H54 (cell line): ENCODE data around the gene DBN1.
A peak's percentile ranks its signal among the peaks of the same experiment; 100 is the strongest.

Source experiments
- DNase-seq: peaks from one replicate; pipeline ENCODE4 v3.0.0; 2011; ENCODE audit warnings: low spot score, mixed read lengths; ENCODE audit not compliant: insufficient read length
- FAIRE-seq: peaks from 3 replicates; lab custom pipeline; 2011; peaks lifted over from hg19 to GRCh38; lab: Jason Lieb, UNC
- POLR2A ChIP-seq: IDR thresholded peaks from 2 replicates; pipeline ENCODE4 v1.6.1; 2011; ENCODE audit warnings: low read depth, mild to moderate bottlenecking, low read length

DBN1 gene

GRCh38 chr5:177498013-177498787 is 24.8 kb upstream of the DBN1 start:
- FAIRE-seq (no peak), DNase-seq (no peak)
- TF ChIP-seq POLR2A: no peak

- TF ChIP-seq POLR2A: peak; percentile 95
- DNase-seq (peak; percentile 96), FAIRE-seq (no peak)
These were observed 24.0 kb upstream of the DBN1 start, which contains the start of gene PDLIM7 for GRCh38 chr5:177497292-177498012. PDLIM7 (minus strand) TSS chr5:177497604; CDS start chr5:177496512, 1,092 bp downstream.

DNA sequence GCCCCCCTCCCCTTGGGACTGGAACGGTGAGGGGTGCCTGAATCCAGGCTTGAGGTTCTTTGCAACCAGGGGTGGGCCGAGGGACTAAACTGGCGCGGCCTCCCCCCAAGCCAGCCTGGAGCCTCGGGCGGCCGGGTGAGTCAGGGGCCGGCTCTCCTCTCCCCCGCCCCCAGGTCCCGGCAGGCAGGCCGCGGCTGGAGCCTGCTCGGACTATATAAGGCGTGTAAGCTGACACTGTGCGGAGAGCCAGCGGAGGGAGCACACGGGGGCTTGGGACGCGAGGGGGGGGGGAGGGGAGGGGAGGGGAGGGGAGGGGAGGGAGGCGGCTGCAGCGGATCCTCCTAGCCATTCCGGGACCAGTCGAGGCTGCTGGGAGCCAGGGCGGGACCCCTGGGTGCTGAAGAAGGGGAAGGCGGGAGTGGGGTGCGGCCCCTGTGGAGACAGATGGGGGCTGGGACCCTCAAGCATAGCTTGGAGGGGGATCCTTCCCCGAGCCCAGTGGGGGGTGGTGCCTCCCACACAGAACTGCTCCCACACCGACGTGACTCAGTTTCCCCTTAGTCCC is 23.4 kb upstream of the DBN1 start:
- DNase-seq (peak; percentile 75), FAIRE-seq (no peak)
- TF ChIP-seq POLR2A: no peak; the same call in none of the 2 replicates

DNA sequence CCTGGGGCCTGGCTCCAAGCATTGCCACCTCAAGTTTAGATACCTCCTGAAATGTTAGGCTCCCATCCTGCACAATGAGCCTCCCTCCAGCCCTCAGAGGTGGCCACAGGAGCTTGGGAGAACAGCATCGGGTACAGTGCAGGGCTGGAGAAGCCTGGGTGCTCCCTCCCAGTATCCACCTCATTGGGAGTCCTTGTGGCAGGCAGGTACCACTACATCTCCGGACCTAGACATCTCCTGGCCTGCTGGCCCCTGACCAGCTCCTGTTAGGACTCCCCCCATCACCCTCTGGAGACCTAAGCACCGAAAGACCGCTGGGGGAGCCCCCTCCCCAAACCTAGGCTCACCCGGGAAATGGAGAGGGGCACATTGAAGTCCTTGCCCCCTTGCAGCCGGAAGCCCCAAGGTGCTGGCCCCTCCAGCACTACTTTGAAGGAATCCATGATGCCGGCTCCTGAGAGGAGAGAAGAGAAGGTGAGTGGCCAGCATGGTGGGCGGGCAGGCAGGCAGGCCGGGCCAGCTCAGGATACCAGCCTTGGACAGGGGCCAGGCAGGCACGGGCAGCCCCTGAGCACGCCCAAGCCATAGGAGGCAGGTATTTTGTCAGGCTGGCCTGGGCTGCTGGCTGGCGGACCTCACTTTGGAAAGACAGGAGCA is 22.8 kb upstream of the DBN1 start:
- no peak for FAIRE-seq
- DNase-seq: no peak
- no peak for TF ChIP-seq POLR2A

GRCh38 chr5:177495243-177496060 is 22.0 kb upstream of the DBN1 start:
- FAIRE-seq (no peak), DNase-seq (peak; percentile 86)
- peak; percentile 53; the same call in 1 of the 2 replicates for TF ChIP-seq POLR2A

GRCh38 chr5:177494346-177495195 is 21.1 kb upstream of the DBN1 start:
- FAIRE-seq: no peak

GRCh38 chr5:177493795-177494345 is 20.4 kb upstream of the DBN1 start:
- no peak for TF ChIP-seq POLR2A
- FAIRE-seq (no peak), DNase-seq (no peak)

More at GRCh38 chr5:177494346-177495195, 21.1 kb upstream of the DBN1 start:
- no peak for TF ChIP-seq POLR2A
- DNase-seq: peak; percentile 96

GRCh38 chr5:177492841-177493240 is 19.4 kb upstream of the DBN1 start:
- no peak for FAIRE-seq
- DNase-seq: no peak
- TF ChIP-seq POLR2A: no peak

GRCh38 chr5:177491983-177492746 is 18.7 kb upstream of the DBN1 start:
- FAIRE-seq: no peak
- no peak for TF ChIP-seq POLR2A

DNA sequence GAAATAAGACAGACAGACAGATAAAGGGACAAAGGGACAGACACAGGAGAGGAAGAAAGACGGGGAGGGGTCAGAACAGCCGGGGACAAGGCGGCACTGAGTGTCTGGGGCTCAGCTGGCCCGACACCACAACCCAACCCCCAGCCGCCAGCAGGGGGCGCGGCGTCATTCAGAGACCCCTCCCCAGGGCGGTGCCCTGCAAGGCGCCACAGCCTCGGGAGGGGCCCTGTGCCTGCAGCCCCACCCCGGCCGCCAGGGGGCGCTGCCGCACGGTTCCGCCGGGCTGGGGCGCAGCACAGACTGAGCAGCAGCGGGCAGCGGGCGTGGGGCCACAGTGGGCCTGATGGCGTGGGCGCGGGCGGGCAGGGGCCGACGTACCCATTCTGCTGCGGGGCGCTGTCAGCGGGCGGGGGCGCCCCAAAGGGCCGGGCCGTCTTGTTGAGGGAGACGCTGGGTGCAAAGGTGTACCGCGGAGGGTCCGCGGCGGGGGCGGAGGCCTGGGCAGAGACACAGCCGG is 18.1 kb upstream of the DBN1 start:
- no peak for TF ChIP-seq POLR2A
- no peak for DNase-seq
- FAIRE-seq: no peak

More at GRCh38 chr5:177491983-177492746, 18.7 kb upstream of the DBN1 start:
- DNase-seq: no peak

DNA sequence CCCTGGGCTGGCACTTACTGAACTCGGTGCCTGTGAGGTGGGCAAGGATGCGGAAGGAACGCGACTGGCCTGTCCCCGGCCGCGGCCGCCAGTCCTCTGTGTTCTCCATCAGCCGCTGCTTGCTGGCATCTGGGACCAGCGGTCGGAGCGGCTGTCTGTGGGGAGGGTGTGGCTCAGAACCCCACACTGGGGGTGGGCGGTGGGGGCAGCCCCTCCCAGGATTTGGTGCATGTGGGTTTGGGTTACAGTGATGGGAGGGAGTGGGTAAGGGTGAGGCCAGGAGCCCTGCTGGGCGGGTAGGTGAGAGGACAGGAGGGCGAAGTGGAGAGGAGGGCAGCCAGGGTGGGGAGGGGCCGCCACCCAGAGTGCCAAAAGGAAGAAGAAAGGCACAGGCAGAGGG is 17.6 kb upstream of the DBN1 start:
- no peak for TF ChIP-seq POLR2A
- FAIRE-seq (no peak), DNase-seq (no peak)
